IMR-90 (cell line): ENCODE data around the gene MRPL23. TPM values are rescaled to one million over a fixed set of nuclear protein-coding genes. Genes with fewer than 3 reads are reported as not detected.

Source experiments
- ATAC-seq: fragments of 200-7000 bp; cut with Tn5 transposase; 2 replicates; pipeline ENCODE4 v1.9.1; 2020; ENCODE audit warnings: low read depth, mild to moderate bottlenecking, moderate library complexity
- BruUV-seq: library from RNA; stranded (reverse); fragments of 400-500 nt; replicated peaks from 2 replicates; lab custom pipeline; 2021; lab: Mats Ljungman, UMichigan
- CTCF ChIA-PET: fragments of 300-600 bp; formaldehyde crosslinking; extraction: SDS; loops from one replicate; lab custom pipeline; 2021; ENCODE audit warnings: antibody characterized with exemption; lab: Yijun Ruan, JAX
- POLR2A ChIA-PET: fragments of 300-600 bp; sonication (Branson Sonifier 250); formaldehyde crosslinking; loops from one replicate; lab custom pipeline; 2022; ENCODE audit warnings: antibody characterized with exemption; ENCODE audit not compliant: unreplicated experiment; lab: Charles Lee
- DNase-seq: peaks from one replicate; pipeline ENCODE4 v3.0.0; 2013
- H2AFZ ChIP-seq: replicated peaks from 2 replicates; pipeline ENCODE3; 2013; ENCODE audit warnings: low read length, mild to moderate bottlenecking; ENCODE audit not compliant: poor library complexity
- H2AK5ac ChIP-seq: 2 replicates; pipeline ENCODE4 v1.6.1; 2013; ENCODE audit warnings: low read depth, low read length, inconsistent platforms
- H2AK9ac ChIP-seq: replicated peaks from 2 replicates; pipeline ENCODE3; 2013; ENCODE audit warnings: mild to moderate bottlenecking, low read depth, low read length, moderate library complexity; ENCODE audit not compliant: poor library complexity
- H2BK120ac ChIP-seq: 2 replicates; pipeline ENCODE4 v1.6.1; 2013; ENCODE audit warnings: low read depth, low read length, inconsistent platforms
- H2BK15ac ChIP-seq: 3 replicates; pipeline ENCODE4 v1.6.1; 2013; ENCODE audit warnings: low read depth, low read length, inconsistent platforms
- H2BK20ac ChIP-seq: 2 replicates; pipeline ENCODE4 v1.6.1; 2013; ENCODE audit warnings: low read depth, mild to moderate bottlenecking, inconsistent platforms, low read length, moderate library complexity
- H2BK5ac ChIP-seq: 2 replicates; pipeline ENCODE4 v1.6.1; 2013; ENCODE audit warnings: mild to moderate bottlenecking, low read depth, low read length, inconsistent platforms; ENCODE audit not compliant: poor library complexity, severe bottlenecking
- H3K14ac ChIP-seq: replicated peaks from 2 replicates; pipeline ENCODE4 v1.6.1; 2013; ENCODE audit warnings: low read depth, low read length, inconsistent platforms
- H3K18ac ChIP-seq: 2 replicates; pipeline ENCODE4 v1.6.1; 2013; ENCODE audit warnings: low read depth, low read length, control low read depth
- H3K23ac ChIP-seq: 2 replicates; pipeline ENCODE4 v1.6.1; 2013; ENCODE audit warnings: low read depth, low read length, inconsistent platforms
- H3K27ac ChIP-seq: 2 replicates; pipeline ENCODE4 v1.5.1; 2013; ENCODE audit warnings: mild to moderate bottlenecking, control low read depth, low read length; ENCODE audit not compliant: insufficient read depth
- H3K27me3 ChIP-seq: 2 replicates; pipeline ENCODE4 v1.6.1; 2013; ENCODE audit warnings: low read length; ENCODE audit not compliant: control insufficient read depth, insufficient read depth
- H3K36me3 ChIP-seq: 2 replicates; pipeline ENCODE4 v1.6.1; 2013; ENCODE audit warnings: low read length, mixed read lengths; ENCODE audit not compliant: control insufficient read depth, insufficient read depth
- H3K4ac ChIP-seq: 2 replicates; pipeline ENCODE4 v1.6.1; 2013; ENCODE audit warnings: low read depth, low read length, inconsistent platforms
- H3K4me1 ChIP-seq: 2 replicates; pipeline ENCODE4 v1.6.1; 2013; ENCODE audit warnings: low read length, mixed read lengths; ENCODE audit not compliant: control insufficient read depth, insufficient read depth
- H3K4me2 ChIP-seq: 2 replicates; pipeline ENCODE4 v1.6.1; 2013; ENCODE audit warnings: low read depth, mild to moderate bottlenecking, control low read depth, low read length, moderate library complexity
- H3K4me3 ChIP-seq: 2 replicates; pipeline ENCODE4 v1.5.1; 2013; ENCODE audit warnings: low read depth, mild to moderate bottlenecking, control low read depth, low read length, moderate library complexity; ENCODE audit not compliant: insufficient read depth
- H3K56ac ChIP-seq: 2 replicates; pipeline ENCODE4 v1.6.1; 2013; ENCODE audit warnings: low read length, inconsistent platforms; ENCODE audit not compliant: insufficient read depth; ENCODE audit errors: extremely low read depth
- H3K79me1 ChIP-seq, 2 experiments: 2 replicates each; pipeline ENCODE4 v1.6.1; 2013; ENCODE audit warnings: low read length in 2 of 2, inconsistent platforms in 1 of 2, low read depth in 1 of 2
- H3K9ac ChIP-seq: 2 replicates; pipeline ENCODE4 v1.6.1; 2013; ENCODE audit warnings: low read depth, low read length, control low read depth
- H3K9me1 ChIP-seq: 2 replicates; pipeline ENCODE4 v1.6.1; 2013; ENCODE audit warnings: low read length, inconsistent platforms; ENCODE audit not compliant: insufficient read depth
- H3K9me3 ChIP-seq: 2 replicates; pipeline ENCODE4 v1.6.1; 2013; ENCODE audit warnings: low read length; ENCODE audit not compliant: control insufficient read depth, insufficient read depth
- H4K20me1 ChIP-seq: 2 replicates; pipeline ENCODE4 v1.6.1; 2013; ENCODE audit warnings: low read length, inconsistent platforms; ENCODE audit not compliant: insufficient read depth
- H4K5ac ChIP-seq: 2 replicates; pipeline ENCODE4 v1.6.1; 2013; ENCODE audit warnings: mild to moderate bottlenecking, low read depth, low read length, control low read depth
- H4K8ac ChIP-seq, 2 experiments: 2 replicates each; pipeline ENCODE4 v1.6.1; 2013; ENCODE audit warnings: low read depth in 2 of 2, low read length in 2 of 2, control low read depth in 1 of 2, inconsistent platforms in 1 of 2
- H4K91ac ChIP-seq: 2 replicates; pipeline ENCODE4 v1.6.1; 2013; ENCODE audit warnings: low read depth, low read length, inconsistent platforms; ENCODE audit not compliant: insufficient read depth
- CHD1 ChIP-seq: IDR thresholded peaks from 2 replicates; pipeline ENCODE4 v1.6.1; 2012; ENCODE audit warnings: low read depth, low read length, improper control_type of control experiment
- MAFK ChIP-seq: IDR thresholded peaks from 2 replicates; pipeline ENCODE4 v1.6.1; 2012; ENCODE audit warnings: low read depth, low read length, improper control_type of control experiment
- MAZ ChIP-seq: IDR thresholded peaks from 2 replicates; pipeline ENCODE4 v1.6.1; 2012; ENCODE audit warnings: low read depth, mild to moderate bottlenecking, low read length, improper control_type of control experiment, moderate library complexity, borderline replicate concordance
- MXI1 ChIP-seq: IDR thresholded peaks from 2 replicates; pipeline ENCODE4 v1.6.1; 2012; ENCODE audit warnings: low read depth, mild to moderate bottlenecking, low read length, moderate library complexity, borderline replicate concordance
- NFE2L2 ChIP-seq: fragments of 150-350 bp; IDR thresholded peaks from 2 replicates; pipeline ENCODE4 v1.6.1; 2016; ENCODE audit warnings: low read depth, mild to moderate bottlenecking, low read length
- POLR2A ChIP-seq: IDR thresholded peaks from 2 replicates; pipeline ENCODE4 v1.6.1; 2012; ENCODE audit warnings: mild to moderate bottlenecking, low read depth, low read length
- RCOR1 ChIP-seq: IDR thresholded peaks from 2 replicates; pipeline ENCODE4 v1.6.1; 2012; ENCODE audit warnings: mild to moderate bottlenecking, low read length, improper control_type of control experiment; ENCODE audit not compliant: insufficient replicate concordance
- WGBS, 2 experiments: methylation state at CpG; one replicate each; pipeline versions ENCODE4 v1.1.5 to v1.1.7; 2013; ENCODE audit warnings: missing lambda C conversion rate in 2 of 2; ENCODE audit not compliant: insufficient read length in 1 of 2; ENCODE audit errors: extremely low coverage in 2 of 2; 5-methylcytosine and 5-hydroxymethylcytosine counted together
- dilution Hi-C: fragments of 300-500 bp; cut with HindIII; formaldehyde crosslinking; loops from one replicate; pipeline ENCODE4 v1.14.3; 2018; ENCODE audit warnings: low sequenced_read_pairs; ENCODE audit not compliant: unreplicated experiment
- in situ Hi-C: fragments of 300-500 bp; cut with MboI; formaldehyde crosslinking; loops from 3 replicates; pipeline ENCODE4 v1.14.3; 2019; ENCODE audit warnings: low sequenced_read_pairs, inconsistent platforms, mixed read lengths
- intact Hi-C: fragments of 100-400 bp; cut with micrococcal nuclease; formaldehyde crosslinking; loops from 2 replicates; pipeline ENCODE4 v1.10.0; 2022
- polyA plus RNA-seq, 3 experiments: library from polyadenylated mRNA; depleted of rRNA; stranded (reverse); fragments of >200 nt; gene quantifications; 2 replicates each; pipeline ENCODE4 v1.2.3, GENCODE V29; 2012; ENCODE audit warnings: low replicate concordance in 1 of 3
- total RNA-seq: library from RNA; depleted of rRNA; stranded (reverse); fragments of >200 nt; gene quantifications from 2 replicates; pipeline ENCODE4 v1.2.3, GENCODE V29; 2012
- TF ChIP-seq, protein P1 (sequence below): fragments of 150-350 bp; IDR thresholded peaks from 2 replicates; pipeline ENCODE4 v1.6.1; 2016; ENCODE audit warnings: low read depth, mild to moderate bottlenecking, low read length, moderate library complexity, borderline replicate concordance
- TF ChIP-seq, protein P2 (sequence below): conservative IDR thresholded peaks from 2 replicates; pipeline ENCODE4 v1.5.1; 2012; ENCODE audit warnings: mild to moderate bottlenecking, low read depth, low read length, improper control_type of control experiment

The MRPL23 gene
- total and polyA plus RNA-seq, 2 of the 4 experiments (the other 2 are of a cell fraction): 68.4 to 114 TPM

DNA sequence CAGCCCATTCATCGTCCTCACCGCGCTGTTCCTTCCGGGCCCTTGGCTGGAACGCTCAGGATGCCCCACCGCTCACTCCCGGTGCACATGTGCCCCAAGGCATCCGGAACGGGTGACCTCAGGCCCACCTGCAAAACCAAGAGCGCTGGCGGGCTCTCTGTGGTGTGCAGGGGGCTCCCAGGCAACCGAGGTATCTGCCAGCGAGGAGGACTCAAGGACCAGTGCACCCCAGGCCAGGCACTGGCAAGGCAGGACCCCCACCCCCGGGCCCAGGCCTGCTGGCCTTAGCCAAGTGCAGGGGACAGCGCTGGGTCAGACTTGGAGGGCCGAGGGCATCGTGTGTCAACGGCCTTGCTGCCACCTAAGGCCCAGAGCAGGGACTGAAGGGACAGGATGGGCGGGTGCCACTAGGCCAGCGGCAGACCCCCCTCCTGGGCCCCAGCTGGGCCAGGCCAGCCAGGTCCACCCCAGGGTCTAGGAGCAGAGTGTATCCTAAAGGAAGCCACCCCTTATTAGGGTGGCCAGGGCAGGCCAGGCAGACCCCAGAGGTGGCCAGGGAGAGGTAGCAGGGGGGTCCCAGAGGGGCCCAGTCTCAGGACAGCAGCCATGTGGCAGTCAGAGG, 19.2 kb upstream of the MRPL23 start:
- no peak overlapping the region for H4K91ac ChIP-seq
- DNase-seq (no peak), ATAC-seq (no peak)
- H3K14ac ChIP-seq: no peak overlapping the region
- dilution Hi-C loops: no loop called here
- H2AK5ac ChIP-seq: no peak overlapping the region
- no peak overlapping the region for H3K9ac ChIP-seq
- no peaks in the 10 kb centered on the region for H3K9me1 ChIP-seq
- no peak overlapping the region for H3K23ac ChIP-seq
- peaks cover 13% of the 10 kb centered on the region; the same call in 1 of the 2 replicates for H3K27me3 ChIP-seq
- H3K4ac ChIP-seq: no peak overlapping the region
- no peak overlapping the region for H4K5ac ChIP-seq
- no peak overlapping the region for H3K4me2 ChIP-seq
- BruUV-seq: no TSS peak
- H2BK120ac ChIP-seq: no peak overlapping the region
- H3K27ac ChIP-seq: no peak overlapping the region
- no peak overlapping the region for H2AK9ac ChIP-seq
- H3K36me3 ChIP-seq: no peaks in the 10 kb centered on the region
- H2AFZ ChIP-seq: no peak overlapping the region
- no peak overlapping the region for H2BK20ac ChIP-seq
- in situ Hi-C loops: no loop called here
- 79% methylated on average over 2 of the region's 20 CpGs; no CpG with 5 or more reads in 1 of the 2 experiments for WGBS, 2 experiments
- intact Hi-C loops: no loop called here
- H3K9me3 ChIP-seq: no peaks in the 10 kb centered on the region
- ChIA-PET POLR2A (no interaction called here), CTCF (no interaction called here)
- H3K79me1 ChIP-seq: no peaks in the 10 kb centered on the region
- H3K4me3 ChIP-seq: no peak overlapping the region
- H3K18ac ChIP-seq: no peak overlapping the region
- TF ChIP-seq MAFK (no peak), RCOR1 (no peak), POLR2A (no peak), CHD1 (no peak), MXI1 (no peak), NFE2L2 (no peak), MAZ (no peak)
- TF ChIP-seq, protein P1, sequence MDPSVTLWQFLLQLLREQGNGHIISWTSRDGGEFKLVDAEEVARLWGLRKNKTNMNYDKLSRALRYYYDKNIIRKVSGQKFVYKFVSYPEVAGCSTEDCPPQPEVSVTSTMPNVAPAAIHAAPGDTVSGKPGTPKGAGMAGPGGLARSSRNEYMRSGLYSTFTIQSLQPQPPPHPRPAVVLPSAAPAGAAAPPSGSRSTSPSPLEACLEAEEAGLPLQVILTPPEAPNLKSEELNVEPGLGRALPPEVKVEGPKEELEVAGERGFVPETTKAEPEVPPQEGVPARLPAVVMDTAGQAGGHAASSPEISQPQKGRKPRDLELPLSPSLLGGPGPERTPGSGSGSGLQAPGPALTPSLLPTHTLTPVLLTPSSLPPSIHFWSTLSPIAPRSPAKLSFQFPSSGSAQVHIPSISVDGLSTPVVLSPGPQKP: no peak
- TF ChIP-seq, protein P2, sequence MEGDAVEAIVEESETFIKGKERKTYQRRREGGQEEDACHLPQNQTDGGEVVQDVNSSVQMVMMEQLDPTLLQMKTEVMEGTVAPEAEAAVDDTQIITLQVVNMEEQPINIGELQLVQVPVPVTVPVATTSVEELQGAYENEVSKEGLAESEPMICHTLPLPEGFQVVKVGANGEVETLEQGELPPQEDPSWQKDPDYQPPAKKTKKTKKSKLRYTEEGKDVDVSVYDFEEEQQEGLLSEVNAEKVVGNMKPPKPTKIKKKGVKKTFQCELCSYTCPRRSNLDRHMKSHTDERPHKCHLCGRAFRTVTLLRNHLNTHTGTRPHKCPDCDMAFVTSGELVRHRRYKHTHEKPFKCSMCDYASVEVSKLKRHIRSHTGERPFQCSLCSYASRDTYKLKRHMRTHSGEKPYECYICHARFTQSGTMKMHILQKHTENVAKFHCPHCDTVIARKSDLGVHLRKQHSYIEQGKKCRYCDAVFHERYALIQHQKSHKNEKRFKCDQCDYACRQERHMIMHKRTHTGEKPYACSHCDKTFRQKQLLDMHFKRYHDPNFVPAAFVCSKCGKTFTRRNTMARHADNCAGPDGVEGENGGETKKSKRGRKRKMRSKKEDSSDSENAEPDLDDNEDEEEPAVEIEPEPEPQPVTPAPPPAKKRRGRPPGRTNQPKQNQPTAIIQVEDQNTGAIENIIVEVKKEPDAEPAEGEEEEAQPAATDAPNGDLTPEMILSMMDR: no peak
- H2BK15ac ChIP-seq: no peak overlapping the region
- H4K20me1 ChIP-seq: no peaks in the 10 kb centered on the region
- H4K8ac ChIP-seq: no peak overlapping the region
- no peak overlapping the region for H2BK5ac ChIP-seq
- H3K4me1 ChIP-seq: no peaks in the 10 kb centered on the region
- H3K56ac ChIP-seq: no peak overlapping the region
